ENCODE results near the gene VWA7.

Gene VWA7

DNA sequence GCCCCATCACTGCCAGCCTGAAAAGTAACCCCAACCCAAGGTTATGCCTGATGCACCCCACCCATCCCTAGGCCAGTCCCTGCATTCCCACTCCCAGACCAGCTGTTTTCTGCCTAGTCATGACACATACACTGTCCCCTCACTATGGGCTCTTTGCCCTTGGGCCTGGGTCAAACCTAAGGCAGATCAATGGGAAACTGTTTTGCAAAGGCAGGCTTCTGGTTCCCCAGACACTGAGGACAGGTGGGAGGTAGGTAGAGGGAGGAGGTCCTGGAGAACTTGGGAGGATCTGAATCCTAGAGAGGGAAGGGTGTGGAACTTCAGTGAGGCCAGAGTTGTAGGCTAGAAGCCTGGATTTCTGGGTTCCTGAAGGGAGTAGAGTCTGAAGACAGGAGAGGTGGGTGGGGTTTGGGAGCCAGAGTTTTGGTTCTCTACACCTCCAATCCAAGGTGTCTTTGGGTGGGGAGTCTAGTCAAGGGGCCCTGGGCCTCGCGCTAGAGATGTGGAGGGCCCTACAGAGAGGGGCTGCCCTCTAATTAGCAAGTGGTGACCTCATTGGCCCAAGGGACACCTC, 42.8 kb downstream of the VWA7 start:
- TF ChIP-seq, protein P1, sequence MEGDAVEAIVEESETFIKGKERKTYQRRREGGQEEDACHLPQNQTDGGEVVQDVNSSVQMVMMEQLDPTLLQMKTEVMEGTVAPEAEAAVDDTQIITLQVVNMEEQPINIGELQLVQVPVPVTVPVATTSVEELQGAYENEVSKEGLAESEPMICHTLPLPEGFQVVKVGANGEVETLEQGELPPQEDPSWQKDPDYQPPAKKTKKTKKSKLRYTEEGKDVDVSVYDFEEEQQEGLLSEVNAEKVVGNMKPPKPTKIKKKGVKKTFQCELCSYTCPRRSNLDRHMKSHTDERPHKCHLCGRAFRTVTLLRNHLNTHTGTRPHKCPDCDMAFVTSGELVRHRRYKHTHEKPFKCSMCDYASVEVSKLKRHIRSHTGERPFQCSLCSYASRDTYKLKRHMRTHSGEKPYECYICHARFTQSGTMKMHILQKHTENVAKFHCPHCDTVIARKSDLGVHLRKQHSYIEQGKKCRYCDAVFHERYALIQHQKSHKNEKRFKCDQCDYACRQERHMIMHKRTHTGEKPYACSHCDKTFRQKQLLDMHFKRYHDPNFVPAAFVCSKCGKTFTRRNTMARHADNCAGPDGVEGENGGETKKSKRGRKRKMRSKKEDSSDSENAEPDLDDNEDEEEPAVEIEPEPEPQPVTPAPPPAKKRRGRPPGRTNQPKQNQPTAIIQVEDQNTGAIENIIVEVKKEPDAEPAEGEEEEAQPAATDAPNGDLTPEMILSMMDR (IDR thresholded peaks at IDR 0.05; ENCODE audit: low read depth, low read length), result no peak
- no peak for DNase-seq (ENCODE audit: extremely low read depth, low read depth)

DNA sequence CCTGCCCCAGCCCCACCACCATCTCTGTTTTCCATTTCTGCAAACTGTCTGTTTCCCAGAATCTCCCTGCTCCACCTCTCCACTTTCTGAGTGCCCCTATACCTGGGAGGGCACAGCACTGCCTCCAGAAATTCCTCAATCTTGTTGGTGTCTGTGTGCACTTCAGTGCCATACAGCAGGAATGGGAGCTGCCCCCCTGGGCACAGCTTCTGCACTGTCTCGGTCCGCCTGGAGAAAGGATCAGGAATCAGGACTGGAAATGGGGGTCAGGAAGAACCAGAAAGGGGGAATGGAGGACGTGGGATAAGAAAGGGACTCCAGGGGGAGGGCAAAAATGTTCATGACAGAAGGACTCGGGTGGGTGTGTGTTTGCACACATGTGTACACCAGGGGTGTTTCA, 43.4 kb downstream of the VWA7 start:
- DNase-seq (ENCODE audit: extremely low read depth, low read depth), result no peak
- TF ChIP-seq, protein P1 (IDR thresholded peaks at IDR 0.05; ENCODE audit: low read depth, low read length), result no peak

DNA sequence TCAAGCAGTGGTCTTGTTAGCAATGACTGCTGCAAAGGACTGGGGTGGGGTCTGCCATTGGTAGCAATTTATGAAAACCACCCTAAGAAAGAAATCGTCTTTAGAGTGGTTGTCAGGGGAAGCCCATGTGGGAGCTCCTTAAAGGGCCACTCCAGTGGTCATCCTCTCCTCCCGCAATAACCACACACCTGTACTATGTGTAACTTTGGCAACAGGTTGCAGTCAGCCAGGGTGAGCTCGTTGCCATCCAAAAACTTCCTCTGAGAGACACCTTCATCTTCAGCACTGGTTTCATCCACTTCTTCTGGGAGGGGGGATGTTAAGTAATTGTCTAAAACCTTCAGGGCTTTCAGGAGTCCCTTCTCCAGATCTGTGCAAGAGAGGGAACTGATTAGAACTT, 45.1 kb downstream of the VWA7 start:
- TF ChIP-seq, protein P1 (IDR thresholded peaks at IDR 0.05; ENCODE audit: low read depth, low read length), result no peak
- no peak for DNase-seq (ENCODE audit: extremely low read depth, low read depth)

DNA sequence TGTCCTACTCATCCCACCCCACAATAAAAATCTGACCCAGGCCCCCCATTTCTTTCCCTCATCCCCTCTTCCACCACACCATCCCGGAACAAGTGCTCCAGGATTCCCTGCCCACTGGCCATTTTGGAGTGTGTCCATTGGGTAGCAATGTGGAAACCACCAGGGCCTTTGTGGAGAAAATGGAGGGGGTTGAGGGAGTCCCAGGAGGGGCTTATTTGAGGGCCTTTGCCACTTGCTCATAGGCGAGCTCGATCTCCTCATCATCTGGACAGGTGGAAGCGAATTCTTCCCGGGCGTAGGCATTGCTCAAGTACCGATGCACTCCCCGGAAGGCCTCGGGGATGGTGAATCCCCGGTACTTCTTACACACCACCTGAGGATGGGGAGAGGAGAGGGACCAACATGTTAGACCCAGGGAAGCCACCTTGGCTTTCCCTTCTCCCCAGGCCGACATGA, 46.5 kb downstream of the VWA7 start:
- DNase-seq (ENCODE audit: extremely low read depth, low read depth), result no peak
- TF ChIP-seq, protein P1 (IDR thresholded peaks at IDR 0.05; ENCODE audit: low read depth, low read length), result no peak

DNA sequence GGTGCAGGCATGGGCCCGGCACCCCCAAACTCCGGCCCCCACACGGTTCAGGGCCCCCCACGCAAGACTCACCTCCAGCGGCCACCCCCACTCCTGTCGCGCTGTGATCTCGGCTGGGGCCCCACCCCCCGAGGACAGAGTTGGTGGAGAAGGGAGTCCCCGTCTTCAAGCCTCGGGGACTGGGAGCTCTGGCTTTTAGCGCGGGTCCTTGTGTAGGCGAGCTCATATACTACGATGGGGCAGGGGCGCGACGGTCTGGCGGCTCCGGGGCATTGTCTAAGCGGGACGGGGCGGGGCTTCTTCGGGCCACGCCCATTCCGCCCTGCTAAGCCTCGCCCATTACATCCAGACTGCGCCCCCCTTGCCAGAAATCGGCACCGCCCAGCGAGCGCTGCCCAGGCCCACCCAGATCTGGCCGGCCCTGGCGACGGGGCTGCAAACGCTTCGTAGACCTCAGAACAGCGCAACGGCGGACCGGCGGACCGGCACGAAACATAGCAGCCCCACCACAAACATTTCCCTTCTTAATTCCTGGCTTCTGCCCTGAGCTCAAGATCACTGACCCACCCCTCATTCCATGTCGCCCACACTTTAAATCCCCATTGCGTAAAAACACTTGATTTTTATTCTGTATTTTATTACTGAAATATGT, 47.0 kb downstream of the VWA7 start:
- TF ChIP-seq, protein P1 (IDR thresholded peaks at IDR 0.05; ENCODE audit: low read depth, low read length), result no peak; the same call in 1 of the 2 replicates
- peak; percentile 83 for DNase-seq (ENCODE audit: extremely low read depth, low read depth)

DNA sequence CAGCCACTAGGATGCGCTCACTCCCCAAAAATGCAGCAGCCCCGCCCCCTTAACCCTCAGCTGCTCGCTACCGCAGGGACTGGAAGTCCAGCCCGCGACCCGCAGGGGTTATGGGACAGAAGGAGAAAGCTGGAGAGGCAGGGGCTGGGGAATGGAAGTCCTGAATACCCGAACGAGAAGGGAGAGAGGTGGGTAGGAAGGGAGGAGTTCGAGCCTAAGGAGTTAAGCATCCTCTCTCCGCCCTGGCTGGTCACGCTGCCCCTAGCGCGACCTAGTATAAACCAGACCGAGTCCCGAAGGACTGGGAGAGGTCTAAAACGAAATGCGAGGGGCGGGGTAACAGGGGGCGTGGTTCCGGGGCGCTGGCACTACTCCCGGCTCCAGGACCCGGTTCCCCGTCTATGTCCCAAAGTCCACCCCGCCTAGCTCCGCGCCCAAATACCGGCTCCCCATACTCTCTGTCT, 47.6 kb downstream of the VWA7 start:
- TF ChIP-seq, protein P1 (IDR thresholded peaks at IDR 0.05; ENCODE audit: low read depth, low read length), result no peak
- peak; percentile 75 for DNase-seq (ENCODE audit: extremely low read depth, low read depth)

DNA sequence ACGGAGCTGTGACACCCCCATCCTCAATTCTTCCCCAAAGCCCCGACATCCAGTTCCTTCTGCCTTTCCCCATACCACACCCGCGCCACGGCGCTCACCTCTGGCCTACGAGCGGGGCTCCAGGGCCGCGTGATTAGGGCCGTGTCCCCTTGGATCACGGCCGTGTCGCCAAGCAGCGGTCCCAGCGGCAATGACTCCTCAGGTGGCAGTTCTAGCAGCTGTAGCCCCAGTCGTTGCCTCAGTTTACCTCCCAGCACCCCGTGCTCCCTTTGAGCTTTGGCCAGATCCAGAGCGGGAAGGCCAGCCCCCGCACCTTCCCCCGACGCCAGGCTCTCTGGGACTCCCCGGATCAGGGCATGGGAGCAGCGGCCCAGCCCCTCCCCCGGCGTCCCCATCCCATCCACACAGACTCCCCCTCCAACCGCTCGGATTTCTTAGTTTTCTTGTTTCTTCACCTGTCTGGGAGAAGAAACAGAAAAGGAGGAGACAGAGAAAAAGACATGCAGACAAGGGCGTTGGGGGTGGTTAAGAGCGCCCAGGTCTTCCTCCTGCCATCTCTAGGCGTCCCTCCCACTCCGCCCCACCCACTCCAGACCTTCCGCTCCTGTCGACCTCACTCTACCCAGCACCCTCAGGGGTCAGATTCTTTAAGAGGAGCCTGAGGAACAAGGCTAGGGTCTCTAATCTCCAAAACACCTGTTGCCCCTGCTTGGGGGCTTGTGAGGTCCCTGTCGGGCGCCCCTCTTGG, 48.2 kb downstream of the VWA7 start, which contains the start of gene DDAH2:
TSS of gene DDAH2 (minus strand) at position 533 of the 748 bp plus-strand sequence. CDS start at position 395, 138 bp downstream.
- DNase-seq (ENCODE audit: extremely low read depth, low read depth), result no peak
- TF ChIP-seq, protein P1 (IDR thresholded peaks at IDR 0.05; ENCODE audit: low read depth, low read length), result peak; percentile 42

Data from AG09319 (cell line).